Fibroblast of pulmonary artery (primary cell): ENCODE results near the gene MEGF8.

Source experiments
- DNase-seq: peaks from one replicate; pipeline ENCODE4 v3.0.0-alpha.2; 2010; ENCODE audit warnings: low read depth
- H3K4me3 ChIP-seq: replicated peaks from 2 replicates; pipeline ENCODE4 v1.5.1; 2011; ENCODE audit warnings: low read depth, mild to moderate bottlenecking, control low read depth, low read length, moderate library complexity
- TF ChIP-seq, protein P1 (sequence below): IDR thresholded peaks from 2 replicates; pipeline ENCODE4 v1.5.1; 2011; ENCODE audit warnings: mild to moderate bottlenecking, control low read depth, low read length, inconsistent platforms; ENCODE audit errors: missing control alignments

The MEGF8 gene

DNA sequence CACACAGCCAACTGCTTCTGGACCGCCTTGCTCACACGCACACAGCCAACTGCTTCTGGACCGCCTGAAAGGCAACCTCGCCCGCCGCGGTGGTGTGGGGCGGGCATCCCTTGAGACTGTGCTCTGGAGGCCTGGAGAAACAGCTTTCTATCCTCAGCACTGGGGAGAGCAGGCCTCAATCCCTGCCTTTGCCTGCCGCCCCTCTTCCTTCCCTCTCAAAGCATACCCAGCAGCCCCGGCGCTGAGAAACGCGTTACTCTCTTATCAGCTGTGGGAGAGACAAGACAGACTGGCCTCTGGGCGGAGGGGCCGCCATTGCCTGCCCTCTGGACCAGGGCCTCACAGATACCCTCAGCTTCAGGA lies 98.9 kb downstream of the MEGF8 start:
- no peak overlapping the region for H3K4me3 ChIP-seq
- TF ChIP-seq, protein P1, sequence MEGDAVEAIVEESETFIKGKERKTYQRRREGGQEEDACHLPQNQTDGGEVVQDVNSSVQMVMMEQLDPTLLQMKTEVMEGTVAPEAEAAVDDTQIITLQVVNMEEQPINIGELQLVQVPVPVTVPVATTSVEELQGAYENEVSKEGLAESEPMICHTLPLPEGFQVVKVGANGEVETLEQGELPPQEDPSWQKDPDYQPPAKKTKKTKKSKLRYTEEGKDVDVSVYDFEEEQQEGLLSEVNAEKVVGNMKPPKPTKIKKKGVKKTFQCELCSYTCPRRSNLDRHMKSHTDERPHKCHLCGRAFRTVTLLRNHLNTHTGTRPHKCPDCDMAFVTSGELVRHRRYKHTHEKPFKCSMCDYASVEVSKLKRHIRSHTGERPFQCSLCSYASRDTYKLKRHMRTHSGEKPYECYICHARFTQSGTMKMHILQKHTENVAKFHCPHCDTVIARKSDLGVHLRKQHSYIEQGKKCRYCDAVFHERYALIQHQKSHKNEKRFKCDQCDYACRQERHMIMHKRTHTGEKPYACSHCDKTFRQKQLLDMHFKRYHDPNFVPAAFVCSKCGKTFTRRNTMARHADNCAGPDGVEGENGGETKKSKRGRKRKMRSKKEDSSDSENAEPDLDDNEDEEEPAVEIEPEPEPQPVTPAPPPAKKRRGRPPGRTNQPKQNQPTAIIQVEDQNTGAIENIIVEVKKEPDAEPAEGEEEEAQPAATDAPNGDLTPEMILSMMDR: no peak
- no peak for DNase-seq

DNA sequence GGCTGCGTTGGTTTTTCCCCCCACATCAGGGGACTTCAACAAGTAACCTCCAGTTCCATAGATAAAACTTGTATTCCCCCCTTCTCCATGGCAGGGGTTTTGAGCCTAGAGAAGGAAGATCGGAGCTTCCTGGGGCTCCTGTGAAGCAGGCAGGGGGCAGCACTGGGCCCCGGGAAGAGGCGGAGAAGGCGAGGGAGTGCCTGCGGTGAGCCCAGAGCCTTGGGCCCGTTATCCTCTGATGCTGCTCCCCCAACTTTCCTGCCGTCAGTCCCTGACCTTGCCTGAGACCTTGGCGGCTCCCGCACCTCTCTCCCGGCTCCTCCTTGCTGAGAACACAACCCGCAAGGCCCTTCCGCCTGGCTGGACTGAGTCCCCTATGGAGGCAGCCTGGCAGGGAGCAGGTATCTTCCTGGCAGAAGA lies 99.3 kb downstream of the MEGF8 start:
- DNase-seq: no peak
- no peak overlapping the region for H3K4me3 ChIP-seq
- TF ChIP-seq, protein P1: peak; percentile 8

DNA sequence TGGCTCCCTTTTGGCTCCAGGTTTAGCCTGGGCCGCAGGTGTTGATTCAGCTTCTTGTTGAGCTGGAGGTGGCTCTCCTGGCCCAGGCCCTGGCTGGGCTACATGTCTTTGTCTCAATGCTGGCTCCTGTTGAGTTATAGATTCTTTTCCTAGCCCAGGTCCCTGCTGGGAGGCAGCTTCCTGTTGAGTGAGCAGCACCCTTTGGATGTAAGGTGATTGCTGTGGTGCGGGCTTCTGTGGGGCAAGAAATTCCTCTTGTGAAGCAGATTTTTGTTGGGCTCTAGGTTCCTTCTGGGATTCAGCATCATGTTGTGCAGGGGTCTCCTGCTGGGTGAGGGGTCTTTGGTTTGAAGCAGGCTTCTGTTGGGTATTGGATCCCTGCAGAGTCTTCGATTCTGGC lies 101.2 kb downstream of the MEGF8 start:
- H3K4me3 ChIP-seq: no peak overlapping the region
- no peak for DNase-seq
- TF ChIP-seq, protein P1: no peak

DNA sequence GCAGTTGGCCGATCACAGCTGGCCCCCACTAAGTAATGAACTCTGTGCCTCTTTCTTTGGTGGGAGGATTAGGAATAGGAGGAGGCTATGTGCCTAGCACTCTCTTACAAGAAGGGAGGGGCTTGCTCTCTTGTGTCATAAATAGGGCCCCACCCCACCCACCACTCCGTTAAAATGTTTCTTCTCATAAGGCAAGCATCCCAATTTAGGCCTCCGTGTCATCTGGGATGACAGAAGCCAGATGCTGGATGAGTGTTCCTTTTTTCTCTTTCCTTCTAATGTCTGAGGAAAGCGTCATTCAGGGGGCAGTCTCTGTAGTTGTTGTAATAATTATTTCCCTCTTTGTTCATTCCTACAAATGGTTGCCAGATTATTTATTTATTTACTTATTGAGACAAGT lies 101.9 kb downstream of the MEGF8 start, which contains the start of gene LIPE:
TSS of gene LIPE (minus strand) at position 76 of the 400 bp plus-strand sequence. CDS start 239 bp downstream, outside the sequence.
- no peak for DNase-seq
- TF ChIP-seq, protein P1: no peak
- no peak within 1 kb of the TSS for H3K4me3 ChIP-seq
